Measurements from ENCODE around the gene MARCHF3. TPM values are rescaled to one million over a fixed set of nuclear protein-coding genes. Genes with fewer than 3 reads are reported as not detected.

Gene MARCHF3
- polyA plus RNA-seq, 12 donors: 6.0 to 13.0 (median 8.1) TPM; not detected in 1

Other genes with a start within 250 kb of the MARCHF3 start
- 10 to 100 TPM in 2 of 12 donors, 1 to 10 TPM in 9, not detected in 1; 4.9 to 16.8 (median 8.3) TPM for gene C5orf63, start 42.9 kb upstream of the MARCHF3 start, polyA plus RNA-seq (ENCODE audit: insufficient read length in 12 of 12)